Renal pelvis (tissue), 4 donors: Measurements from ENCODE around the gene MTHFS. TPM values are rescaled to one million over a fixed set of nuclear protein-coding genes. Genes with fewer than 3 reads are reported as not detected.

Source experiments
- DNase-seq: peaks from one replicate; pipeline ENCODE4 v3.0.0-alpha.2; 2013
- polyA plus RNA-seq, 3 donors: library from polyadenylated mRNA; unstranded; fragments of 120-200 nt; gene quantifications; one replicate each; pipeline ENCODE4 v1.2.1, GENCODE V29; 2013; ENCODE audit not compliant: insufficient read length in 3 of 3

The MTHFS gene
- polyA plus RNA-seq, 3 donors = 39.6 to 40.4 (median 39.7) TPM

DNA sequence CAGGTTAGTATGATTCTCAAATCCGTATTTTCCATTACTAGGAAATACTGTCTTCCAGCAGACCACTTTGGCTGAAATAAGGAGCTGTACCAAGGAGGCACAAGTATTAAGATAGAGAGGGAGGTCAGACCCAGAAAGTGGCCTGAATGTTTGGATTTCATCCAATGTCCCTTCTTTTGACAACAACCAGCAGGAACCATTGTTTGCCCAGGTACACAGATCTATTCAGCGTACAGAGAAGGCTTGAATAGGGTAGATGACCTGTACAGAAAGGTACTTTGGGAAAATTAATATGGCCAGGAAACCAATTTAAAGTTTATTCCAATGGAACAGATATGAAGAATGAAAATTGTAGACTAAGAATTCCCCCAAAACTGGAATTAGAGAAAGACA, 12.6 kb downstream of the MTHFS start:
- DNase-seq = no peak

DNA sequence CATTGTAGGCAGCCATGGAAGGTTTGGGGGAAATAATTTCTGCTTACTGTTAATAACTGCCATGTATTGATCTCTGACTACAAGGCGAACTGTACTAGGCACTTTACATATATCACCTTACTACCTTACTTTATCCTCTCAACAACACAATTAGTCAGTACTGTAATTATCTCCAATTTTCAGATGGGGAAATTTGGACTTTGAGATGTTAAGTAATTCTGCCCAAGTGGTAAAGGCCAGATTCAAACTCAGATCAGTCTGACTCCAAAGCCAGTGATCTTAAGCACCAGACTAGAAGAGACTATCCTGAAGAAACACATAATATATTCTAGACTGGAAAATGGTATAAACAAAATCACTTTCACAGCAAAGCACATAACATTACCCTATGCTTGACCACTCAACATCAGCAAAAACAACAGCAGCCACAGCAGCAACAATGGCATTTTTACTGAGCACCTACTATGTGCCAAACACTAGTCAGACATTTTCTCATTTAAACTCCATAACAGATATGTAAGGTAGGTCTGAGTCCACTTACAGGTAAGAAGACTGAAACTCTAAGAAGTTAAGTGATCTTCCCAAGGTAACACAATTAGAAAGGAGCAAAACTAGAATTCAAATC, 13.1 kb downstream of the MTHFS start:
- no peak for DNase-seq

DNA sequence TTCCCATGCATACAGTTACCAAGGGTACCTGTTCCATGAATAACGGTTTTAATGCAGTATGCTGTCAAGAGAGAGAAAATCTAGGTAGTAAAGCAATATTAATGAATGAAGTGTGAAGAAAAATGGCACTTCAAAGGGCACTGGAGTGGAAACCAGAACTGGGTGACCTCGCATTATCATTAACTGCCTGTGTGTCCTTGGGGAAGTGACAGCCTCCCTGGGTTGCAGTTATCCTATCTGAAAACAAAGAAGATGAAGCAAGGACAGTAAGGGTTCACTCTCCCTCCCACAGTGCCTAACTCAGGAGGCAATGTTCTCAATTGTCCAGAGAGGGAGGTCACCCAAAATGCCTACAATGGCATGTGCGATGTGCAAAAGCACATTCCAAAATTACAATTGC, 15.1 kb downstream of the MTHFS start:
- DNase-seq = no peak

DNA sequence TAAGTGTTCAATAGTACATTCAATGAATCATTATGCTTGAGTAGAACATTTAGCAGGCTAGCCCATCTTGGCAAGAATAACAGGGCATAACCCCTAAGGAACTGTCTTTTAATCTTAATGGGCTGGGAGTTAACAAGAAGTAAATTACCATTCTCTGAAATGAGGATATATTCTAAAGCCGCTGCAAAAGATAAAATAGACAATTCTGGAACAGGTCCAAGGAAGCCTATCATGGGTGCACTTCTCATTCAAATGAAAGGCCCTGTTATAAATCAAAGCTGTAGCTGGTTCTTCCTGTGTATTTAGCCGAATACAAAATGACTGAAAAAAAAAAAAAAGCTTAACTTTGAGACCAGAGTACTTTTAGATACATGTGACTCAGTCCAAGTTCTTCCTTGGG, 15.6 kb downstream of the MTHFS start:
- no peak for DNase-seq

DNA sequence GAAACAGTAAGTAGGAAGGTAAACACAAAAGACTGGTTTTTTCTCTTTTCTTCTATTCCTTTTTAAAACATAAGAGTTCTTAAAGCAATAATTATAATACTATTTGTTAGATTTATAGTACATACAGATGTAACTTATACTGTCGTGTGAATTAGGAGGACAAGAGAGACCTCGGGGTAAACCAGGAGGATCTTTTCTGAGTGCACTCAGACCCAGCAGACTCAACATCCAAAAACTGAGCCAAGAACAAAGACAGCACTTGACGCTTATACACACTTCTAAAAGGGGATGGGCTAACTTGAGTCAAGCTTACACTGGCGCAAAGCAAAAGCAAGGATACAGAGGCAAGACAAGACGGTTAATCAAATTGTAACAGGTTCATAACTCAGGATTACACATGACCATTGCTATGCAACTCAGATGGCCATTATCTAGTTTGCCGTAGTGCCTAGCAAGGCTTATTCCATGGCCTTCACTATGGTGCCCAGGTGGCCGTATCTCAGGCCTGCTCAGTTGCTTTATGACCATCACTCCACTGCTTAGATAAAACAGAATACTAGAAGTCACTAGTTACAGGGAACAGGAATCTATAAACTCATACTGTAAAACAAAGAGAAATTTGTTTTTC, 18.6 kb downstream of the MTHFS start:
- no peak for DNase-seq

DNA sequence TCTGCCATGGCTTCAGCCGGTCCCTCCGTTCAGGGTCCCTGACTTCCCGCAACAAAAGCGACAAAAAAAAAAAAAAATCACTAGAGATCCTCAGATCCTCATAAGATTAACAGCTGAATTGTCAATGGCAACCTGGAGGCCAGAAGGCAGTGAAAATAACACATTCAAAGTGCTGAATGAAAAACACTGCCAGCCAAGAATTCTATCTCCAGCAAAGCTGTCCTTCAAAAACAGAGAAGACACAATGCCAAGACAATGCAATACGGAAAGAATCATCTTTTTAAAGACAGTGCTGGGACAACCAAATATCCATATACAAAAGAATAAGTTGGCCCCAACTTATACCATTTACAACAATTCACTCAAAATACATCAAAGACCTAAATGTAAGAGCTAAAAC, 21.6 kb downstream of the MTHFS start:
- DNase-seq = no peak

DNA sequence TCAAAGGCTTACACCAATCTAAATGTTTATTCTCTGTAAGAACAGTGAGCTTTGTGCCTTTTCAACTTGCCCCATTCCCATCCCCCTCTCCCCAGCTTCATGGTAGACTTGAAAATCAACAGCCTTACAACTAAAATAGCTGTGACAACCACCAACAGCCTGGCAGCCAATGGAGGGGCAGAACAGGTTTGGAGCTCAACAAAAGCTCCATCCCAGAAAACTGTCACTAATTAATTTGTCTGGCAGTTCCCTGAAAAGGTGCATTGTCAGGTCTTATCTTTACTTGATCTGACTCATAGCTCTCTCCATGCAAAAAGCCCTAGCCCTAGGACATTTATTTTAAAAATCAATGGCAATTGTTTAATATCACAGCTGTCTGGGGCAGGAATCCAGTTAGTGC, 22.6 kb downstream of the MTHFS start:
- no peak for DNase-seq

DNA sequence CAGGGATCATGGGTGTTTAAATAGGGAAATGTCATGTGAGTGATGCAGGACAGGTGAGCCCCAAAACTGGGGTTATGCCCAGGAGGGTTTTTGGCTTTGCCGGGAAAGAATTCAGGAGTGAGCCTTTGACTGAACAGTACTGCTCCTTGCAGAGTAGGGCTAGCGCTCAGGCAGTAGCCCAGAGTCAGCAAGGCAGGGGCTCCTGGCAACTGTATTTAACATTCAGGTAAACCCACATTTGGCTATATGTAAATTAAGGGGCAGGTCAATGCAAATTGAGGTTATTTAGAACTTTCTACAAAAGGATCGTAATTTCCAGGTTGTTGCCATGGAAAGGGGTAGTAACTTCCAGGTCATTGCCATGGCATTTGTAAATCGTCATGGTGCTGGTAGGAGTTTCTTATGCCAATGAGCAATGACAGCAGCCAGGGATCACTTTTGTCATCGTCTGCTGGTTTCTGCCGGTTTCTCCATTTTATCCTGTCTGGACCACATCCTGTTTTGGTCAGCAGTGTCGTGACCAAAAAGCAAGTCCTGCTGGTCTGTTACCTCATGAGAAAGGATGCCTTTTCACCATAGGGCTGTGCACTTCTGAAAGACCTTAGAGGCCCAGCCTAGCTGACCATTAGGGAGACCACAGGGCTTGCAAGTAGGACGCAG, 24.3 kb downstream of the MTHFS start:
- DNase-seq = no peak

DNA sequence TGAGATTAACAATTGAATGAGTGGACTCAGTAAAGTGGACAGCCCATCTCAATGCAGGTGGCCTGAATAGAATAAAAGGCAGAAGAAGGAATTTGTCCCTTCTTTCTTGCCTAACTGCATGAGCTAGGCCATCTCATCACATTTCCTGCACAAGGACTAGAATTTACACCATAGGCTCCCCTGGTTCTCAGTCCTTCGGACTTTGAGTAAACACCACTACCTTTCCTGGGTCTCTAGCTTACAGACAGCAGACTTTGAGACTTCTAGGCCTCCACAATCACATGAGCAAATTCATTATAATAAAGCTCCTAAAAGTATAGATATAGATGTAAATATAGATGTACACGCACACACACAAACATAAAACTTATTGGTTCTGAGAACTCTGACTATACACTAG, 28.3 kb downstream of the MTHFS start:
- DNase-seq = no peak

DNA sequence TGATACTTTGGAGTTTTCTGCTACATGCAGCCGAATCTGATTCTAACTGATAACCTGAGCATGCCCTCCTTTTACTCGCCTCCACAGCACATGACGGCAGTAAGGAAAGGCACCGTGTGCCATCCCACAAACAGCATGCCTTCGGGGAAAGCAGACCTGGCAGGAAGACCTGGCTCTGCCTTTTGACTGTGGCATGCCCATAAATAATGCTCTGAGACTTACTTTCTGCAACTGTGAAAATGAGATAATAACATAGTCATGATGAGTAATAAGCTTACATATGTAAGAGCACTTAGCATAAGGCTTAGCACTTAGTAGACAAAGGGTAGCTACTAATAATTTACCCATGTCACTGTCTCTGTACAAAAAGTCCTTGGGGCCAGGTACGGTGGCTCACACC, 32.9 kb downstream of the MTHFS start:
- DNase-seq = no peak

DNA sequence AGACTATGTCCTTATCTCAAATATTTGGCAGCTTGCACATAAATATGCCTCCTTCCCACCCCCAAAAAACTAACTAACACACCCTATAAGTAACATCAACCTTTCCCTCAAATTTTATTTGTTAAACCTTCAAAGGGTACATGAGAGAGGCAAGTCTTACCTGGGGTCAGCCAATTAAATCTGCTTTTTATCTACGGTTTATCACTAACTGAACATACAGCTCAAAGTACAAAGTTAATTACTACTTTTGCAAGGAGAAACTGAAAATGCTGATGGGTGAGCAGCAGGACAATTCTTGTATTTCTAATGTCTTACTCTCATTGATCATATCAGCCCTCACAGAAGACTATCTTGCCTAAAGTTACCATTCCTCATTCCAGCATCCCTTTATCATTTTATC, 34.6 kb downstream of the MTHFS start:
- no peak for DNase-seq

DNA sequence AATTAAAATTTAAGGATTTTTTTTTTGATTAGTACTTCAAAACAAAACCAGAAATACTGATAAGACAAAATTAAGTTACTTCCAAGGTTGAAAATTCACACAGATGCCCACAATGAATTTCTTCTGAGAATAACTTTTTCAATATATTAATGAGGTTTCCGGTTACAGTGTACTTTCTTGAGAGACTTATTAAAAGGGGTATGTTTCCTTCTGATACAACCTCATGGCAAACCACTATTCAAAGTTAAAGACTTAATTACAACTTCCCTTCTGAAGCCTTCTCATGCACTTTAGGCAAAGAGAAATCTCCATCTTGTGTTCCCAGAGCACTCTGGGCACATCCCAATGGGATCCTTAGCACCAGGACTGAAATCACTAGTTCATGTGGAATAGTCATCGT, 36.2 kb downstream of the MTHFS start:
- DNase-seq = no peak

DNA sequence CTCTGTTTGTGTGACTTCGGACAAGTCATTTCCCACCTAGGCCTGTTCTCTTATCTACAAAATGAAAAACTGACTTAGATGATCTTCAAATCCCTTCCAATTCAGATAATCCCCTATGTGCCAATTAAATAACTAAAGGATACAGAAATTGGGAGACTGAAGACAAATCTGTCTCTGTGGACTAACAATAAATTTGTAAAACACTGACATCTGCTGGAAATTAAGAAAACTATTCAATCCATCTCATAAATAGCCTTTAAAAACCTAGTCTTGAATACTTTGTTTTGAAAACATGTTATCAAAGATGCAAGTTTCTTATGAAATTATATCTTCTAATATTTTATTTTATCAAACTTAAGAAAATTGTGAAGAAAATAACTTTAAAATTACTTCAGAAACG, 38.3 kb downstream of the MTHFS start:
- DNase-seq = no peak

DNA sequence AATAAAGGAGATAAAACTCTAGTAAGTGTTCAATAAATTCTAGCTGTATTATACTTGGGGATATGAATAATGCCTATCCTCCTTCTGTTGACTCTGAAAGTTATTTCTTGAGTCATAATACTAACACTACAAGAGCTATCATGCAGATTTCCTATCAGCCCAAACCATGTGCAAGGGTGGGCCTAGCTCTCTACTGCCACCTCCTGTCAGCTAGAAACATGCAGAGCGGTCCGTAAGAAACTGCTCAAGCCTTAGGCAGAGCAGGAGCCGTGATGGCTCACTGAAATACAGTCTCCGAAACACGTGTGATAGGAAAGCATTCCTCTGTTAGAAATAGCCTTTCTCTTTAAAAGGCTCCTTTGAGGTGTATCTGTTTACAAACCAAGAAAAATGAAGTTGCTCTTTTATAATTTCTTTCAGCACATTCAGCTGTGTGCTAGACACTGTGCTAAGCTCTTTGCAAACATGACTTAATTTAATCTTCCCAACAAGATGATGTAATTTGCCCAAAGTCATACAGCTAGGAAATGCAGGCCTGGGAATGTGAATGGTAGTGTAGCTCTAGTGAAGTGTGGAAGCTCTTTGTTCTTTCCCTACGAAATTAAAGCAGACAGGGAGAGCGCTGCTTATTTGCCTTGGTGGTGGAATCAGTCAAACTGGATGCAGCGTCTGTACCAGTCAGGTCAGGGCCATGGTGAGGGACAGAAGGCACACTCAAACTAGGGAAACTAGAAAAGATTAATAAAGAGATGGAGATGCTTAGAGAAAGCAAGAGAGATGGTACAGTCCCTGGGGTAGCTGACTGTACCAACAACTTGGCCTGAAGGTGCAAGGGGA, 43.1 kb downstream of the MTHFS start:
- DNase-seq = peak; percentile 60

DNA sequence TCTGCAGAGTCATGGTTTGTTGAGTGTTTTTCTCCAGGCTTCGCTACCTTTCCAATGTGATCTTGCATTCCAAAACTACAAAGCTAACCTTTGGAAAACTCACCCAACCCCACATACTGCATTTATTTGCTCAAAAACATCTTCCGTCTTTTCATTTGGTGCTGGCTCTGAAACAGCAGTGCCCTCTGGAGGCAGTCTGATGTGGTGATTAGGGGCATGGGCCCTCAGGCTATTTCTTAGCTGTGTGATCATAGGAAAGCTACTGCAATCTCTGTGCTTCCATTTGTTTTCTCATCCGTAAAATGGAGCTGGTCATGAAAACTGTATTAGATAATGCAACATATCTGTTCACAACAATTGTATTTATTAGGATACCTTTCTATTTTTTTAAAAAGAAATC, 47.0 kb downstream of the MTHFS start:
- peak; percentile 20 for DNase-seq

DNA sequence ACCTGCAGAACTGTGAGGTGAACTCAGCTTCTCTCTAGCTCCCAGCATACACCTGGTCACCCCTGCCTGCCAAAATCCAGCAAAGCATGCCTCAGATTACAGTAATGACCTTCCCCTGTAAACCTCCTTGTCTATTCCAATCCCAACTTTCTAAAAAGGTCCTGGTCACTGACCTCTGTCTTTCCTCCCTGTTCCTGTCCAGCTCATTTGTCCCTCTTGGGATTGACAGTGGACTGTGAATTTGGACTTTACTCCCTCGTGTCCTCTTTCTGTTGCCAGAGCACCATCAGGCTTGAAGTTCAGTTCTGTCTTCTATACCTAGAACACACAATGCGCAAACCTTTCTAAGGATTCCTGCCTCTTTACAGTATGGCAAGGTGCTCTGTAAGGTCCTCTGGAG, 50.3 kb downstream of the MTHFS start:
- no peak for DNase-seq

DNA sequence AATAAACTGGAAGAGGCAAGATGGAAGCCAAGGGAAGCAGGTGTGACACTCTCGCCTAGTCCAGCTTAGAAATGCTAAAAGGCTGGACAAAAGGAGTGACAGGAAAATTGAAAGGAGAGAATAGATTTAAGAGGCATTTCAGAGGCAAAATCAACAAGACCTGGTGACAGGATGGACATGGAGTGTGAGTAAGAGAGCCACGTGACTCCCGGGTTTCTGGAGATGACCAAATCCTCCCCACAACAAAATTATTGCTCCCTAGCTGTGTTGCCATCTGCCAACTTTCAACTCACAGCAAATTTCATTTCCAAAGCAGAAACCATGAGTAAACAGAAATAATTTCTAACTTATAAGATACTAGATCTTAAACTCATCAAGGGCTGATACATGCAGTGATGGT, 52.6 kb downstream of the MTHFS start:
- no peak for DNase-seq

DNA sequence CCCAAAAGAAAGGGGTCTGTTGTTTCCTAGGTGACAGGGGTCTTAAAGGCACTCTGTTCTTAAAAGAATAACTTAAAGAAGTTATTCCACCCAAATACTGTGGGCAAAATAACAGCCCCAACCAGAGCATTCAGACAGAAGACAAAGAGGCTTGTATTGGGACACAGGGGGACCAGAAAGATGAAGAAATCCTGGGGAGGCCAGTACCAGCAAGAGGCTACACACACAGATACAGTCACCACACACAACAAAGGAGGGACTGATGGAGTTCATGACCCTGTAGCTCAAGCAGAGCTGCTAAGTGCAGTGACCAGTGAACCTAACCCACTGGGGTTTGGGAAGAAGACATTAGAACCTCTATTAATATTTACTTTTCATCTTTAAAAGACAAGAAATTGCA, 59.0 kb downstream of the MTHFS start:
- no peak for DNase-seq

DNA sequence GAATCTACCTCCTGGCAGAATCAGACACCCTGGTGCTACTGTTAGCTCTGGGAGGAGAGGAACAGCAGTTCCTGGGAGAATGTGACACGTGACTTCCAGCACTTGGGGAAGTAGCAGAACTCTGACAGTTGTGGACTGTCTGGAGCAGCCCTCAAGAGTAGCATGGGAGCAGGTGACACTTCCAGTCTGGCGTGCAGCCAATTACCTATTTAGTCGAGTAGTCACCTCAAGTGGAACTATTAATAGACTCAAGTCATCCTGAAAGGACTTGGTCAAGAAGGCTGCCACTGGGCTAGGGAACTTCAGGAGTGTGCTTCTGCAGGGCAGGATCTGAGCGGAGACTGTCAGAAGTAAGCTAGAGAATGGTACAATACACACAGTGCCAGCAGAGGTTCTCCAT, 62.3 kb downstream of the MTHFS start:
- no peak for DNase-seq

DNA sequence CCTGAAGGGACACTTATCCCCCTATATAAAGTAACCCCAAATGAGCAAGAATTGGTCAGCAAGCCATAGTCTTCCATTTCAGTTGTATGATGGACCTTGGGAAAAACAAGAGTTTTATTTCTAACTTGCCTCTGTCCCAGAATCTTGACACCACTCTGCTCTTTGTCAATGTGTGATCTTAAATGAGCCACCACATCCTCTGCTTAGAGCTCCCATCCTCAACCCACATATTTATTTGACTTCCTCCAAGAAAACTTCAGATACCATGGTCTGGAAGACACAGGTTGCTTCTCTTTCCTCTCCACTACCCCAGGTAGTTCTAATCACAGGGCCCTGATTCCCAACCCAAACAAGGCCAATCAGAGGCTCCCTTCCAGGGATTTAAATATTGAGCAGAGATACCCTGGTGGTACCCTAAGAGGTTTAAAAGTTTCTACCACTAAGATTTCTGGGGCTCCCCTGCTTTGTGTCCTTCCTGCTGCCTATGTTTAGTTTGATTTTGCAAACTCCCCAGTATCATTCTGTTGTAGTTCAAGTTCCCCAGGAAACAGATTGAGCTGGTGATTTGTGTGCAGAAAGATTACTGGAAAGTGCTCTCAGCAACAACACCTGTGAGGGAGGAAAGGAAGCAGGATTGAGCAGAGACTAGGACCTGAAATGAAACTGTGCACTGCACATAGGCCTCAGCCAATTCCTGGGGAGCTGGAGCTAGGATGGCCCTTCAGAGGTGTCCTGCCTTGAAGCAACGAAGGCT, 64.3 kb downstream of the MTHFS start:
- no peak for DNase-seq

DNA sequence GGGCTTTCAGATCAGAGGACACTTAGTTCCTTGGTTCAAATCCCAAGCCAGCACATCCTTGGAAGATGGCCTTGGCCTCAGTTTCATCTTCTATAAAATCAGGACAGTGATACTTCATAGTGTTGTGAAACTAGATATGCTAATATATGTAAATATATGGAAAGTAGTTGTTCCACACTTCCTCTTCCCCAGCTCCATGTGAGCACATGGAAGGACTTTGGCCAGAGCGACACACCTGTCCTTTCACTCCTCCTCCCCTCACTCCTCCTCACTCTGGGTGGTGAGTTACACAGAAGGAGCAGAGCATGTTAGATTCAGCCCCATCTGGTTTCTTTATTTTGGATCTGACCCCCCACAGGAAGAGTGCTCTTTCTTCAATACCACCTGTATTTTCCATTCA, 65.2 kb downstream of the MTHFS start:
- no peak for DNase-seq

DNA sequence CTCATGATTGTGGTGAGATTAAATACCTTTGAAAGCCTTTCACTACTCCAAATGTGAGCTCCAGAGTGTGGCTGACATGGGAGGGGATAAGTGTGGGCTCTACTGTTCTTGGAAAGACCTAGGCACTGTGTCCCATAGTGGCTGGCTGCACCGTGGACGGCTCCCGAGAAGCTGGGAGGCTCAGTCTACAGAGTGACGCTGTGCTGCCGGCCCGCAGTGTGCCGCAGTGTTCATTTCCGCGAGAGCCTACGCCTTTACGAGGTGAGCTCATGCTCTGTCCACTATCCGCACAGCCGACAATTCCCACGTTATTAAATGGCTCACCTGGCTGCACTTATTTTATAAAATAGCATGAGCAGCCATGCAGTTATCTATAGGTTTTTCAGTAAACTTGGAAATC, 66.9 kb downstream of the MTHFS start:
- no peak for DNase-seq
